HCT116 (cell line): ENCODE measurements around the gene TAF3. TPM values are rescaled to one million over a fixed set of nuclear protein-coding genes. Genes with fewer than 3 reads are reported as not detected.

Experiments
- ATAC-seq: fragments of 200-7000 bp; cut with Tn5 transposase; 2 replicates; pipeline ENCODE4 v1.9.1; 2020; ENCODE audit warnings: mild to moderate bottlenecking, moderate library complexity
- BruUV-seq: library from RNA; stranded (reverse); fragments of 400-500 nt; replicated peaks from 2 replicates; lab custom pipeline; 2021; lab: Mats Ljungman, UMichigan
- CTCF ChIA-PET: fragments of 300-600 bp; sonication (Branson Sonifier 250); formaldehyde crosslinking; loops from one replicate; lab custom pipeline; 2021; ENCODE audit warnings: antibody characterized with exemption; lab: Charles Lee
- POLR2A ChIA-PET: fragments of 300-600, 350-600 bp; sonication (Branson Sonifier 250); formaldehyde crosslinking; loops from one replicate; lab custom pipeline; 2021; ENCODE audit warnings: antibody characterized with exemption; lab: Charles Lee
- RAD21 ChIA-PET, 2 experiments: fragments of 300-600 bp; sonication (Branson Sonifier 250); formaldehyde crosslinking; loops; one replicate each; lab custom pipeline; 2023; ENCODE audit warnings: low total read pairs in 2 of 2; ENCODE audit not compliant: uncharacterized antibody in 2 of 2, unreplicated experiment in 2 of 2, low non-redundant PET in 1 of 2; lab: Charles Lee
- DNase-seq: peaks from one replicate; pipeline ENCODE4 v3.0.0-alpha.2; 2010; ENCODE audit warnings: low read depth, low spot score
- H2AFZ ChIP-seq: fragments of 200-600 bp; shearing (Covaris generic), sonication (generic); 2 replicates; pipeline ENCODE4 v1.6.1; 2017; ENCODE audit warnings: low read depth, mixed run types, mixed read lengths, antibody characterized with exemption, low read length; ENCODE audit not compliant: poor library complexity, severe bottlenecking
- H3K27ac ChIP-seq: 2 replicates; pipeline ENCODE4 v1.5.1; 2012; ENCODE audit warnings: low read depth, low read length
- H3K27me3 ChIP-seq: fragments of 200-600 bp; sonication (generic); 2 replicates; pipeline ENCODE4 v1.6.1; 2016; ENCODE audit warnings: mixed run types, low read length, mixed read lengths; ENCODE audit not compliant: insufficient read depth
- H3K36me3 ChIP-seq, 2 experiments: fragments of 200-500 bp in 1 of 2; fragments of 200-600 bp in 1 of 2; sonication (Bioruptor generic) in 1 of 2; sonication (generic) in 1 of 2; 2 replicates each; pipeline versions ENCODE4 v1.5.1 to v1.6.1; 2014 to 2016; ENCODE audit warnings: low read length in 2 of 2, inconsistent platforms in 1 of 2, mixed read lengths in 1 of 2, mixed run types in 1 of 2; ENCODE audit not compliant: insufficient read depth in 2 of 2, control insufficient read depth in 1 of 2
- H3K4me1 ChIP-seq, 2 experiments: fragments of 200-600 bp in 1 of 2; sonication (generic) in 1 of 2; 2 replicates each; pipeline versions ENCODE4 v1.5.1 to v1.6.1; 2012 to 2017; ENCODE audit warnings: low read length in 2 of 2, inconsistent platforms in 1 of 2, mild to moderate bottlenecking in 1 of 2, mixed read lengths in 1 of 2, mixed run types in 1 of 2, moderate library complexity in 1 of 2; ENCODE audit not compliant: insufficient read depth in 2 of 2, control insufficient read depth in 1 of 2
- H3K4me2 ChIP-seq: fragments of 200-600 bp; sonication (generic); 2 replicates; pipeline ENCODE4 v1.6.1; 2017; ENCODE audit warnings: mixed run types, low read length, mixed read lengths
- H3K4me3 ChIP-seq, 2 experiments: fragments of 200-600 bp in 1 of 2; sonication (generic) in 1 of 2; replicated peaks in 1 of 2; 2 replicates each; pipeline ENCODE4 v1.5.1; 2011 to 2016; ENCODE audit warnings: low read length in 2 of 2, control low read depth in 1 of 2, low read depth in 1 of 2, mild to moderate bottlenecking in 1 of 2, mixed read lengths in 1 of 2, mixed run types in 1 of 2
- H3K79me2 ChIP-seq: fragments of 200-600 bp; sonication (generic); 2 replicates; pipeline ENCODE4 v1.6.1; 2017; ENCODE audit warnings: mild to moderate bottlenecking, mixed run types, low read length, moderate library complexity, mixed read lengths; ENCODE audit not compliant: insufficient read depth
- H3K9ac ChIP-seq: fragments of 200-600 bp; sonication (generic); 2 replicates; pipeline ENCODE4 v1.6.1; 2016; ENCODE audit warnings: low read length, mixed read lengths
- H3K9me2 ChIP-seq: fragments of 200-600 bp; sonication (generic), shearing (Covaris generic); 2 replicates; pipeline ENCODE4 v1.6.1; 2017; ENCODE audit warnings: mixed run types, mild to moderate bottlenecking, moderate library complexity; ENCODE audit not compliant: insufficient read depth
- H3K9me3 ChIP-seq, 2 experiments: fragments of 200-500 bp in 1 of 2; fragments of 200-600 bp in 1 of 2; sonication (Bioruptor generic) in 1 of 2; sonication (generic) in 1 of 2; 2 replicates each; pipeline ENCODE4 v1.6.1; 2014 to 2017; ENCODE audit warnings: low read length in 2 of 2, mixed read lengths in 2 of 2, inconsistent platforms in 1 of 2, low read depth in 1 of 2, mild to moderate bottlenecking in 1 of 2, mixed run types in 1 of 2, moderate library complexity in 1 of 2; ENCODE audit not compliant: control insufficient read depth in 1 of 2, insufficient read depth in 1 of 2
- H4K20me1 ChIP-seq: fragments of 200-600 bp; sonication (generic), shearing (Covaris generic); 2 replicates; pipeline ENCODE4 v1.6.1; 2017; ENCODE audit warnings: mixed run types, mild to moderate bottlenecking, moderate library complexity; ENCODE audit not compliant: insufficient read depth
- EGR1 ChIP-seq: IDR thresholded peaks from 2 replicates; pipeline ENCODE4 v1.6.1; 2012; ENCODE audit warnings: low read depth
- EZH2phosphoT487 ChIP-seq: fragments of 200-600 bp; IDR thresholded peaks from 2 replicates; pipeline ENCODE4 v1.6.1; 2018; ENCODE audit warnings: antibody characterized with exemption, borderline replicate concordance
- JUND ChIP-seq: IDR thresholded peaks from 2 replicates; pipeline ENCODE4 v1.6.1; 2012
- POLR2A ChIP-seq: IDR thresholded peaks from 2 replicates; pipeline ENCODE4 v1.7.0; 2011; ENCODE audit warnings: borderline replicate concordance; ENCODE audit not compliant: insufficient read depth, insufficient read length; ENCODE audit errors: extremely low read depth
- SP1 ChIP-seq: IDR thresholded peaks from 2 replicates; pipeline ENCODE4 v1.6.1; 2012; ENCODE audit warnings: low read depth
- ZFX ChIP-seq: fragments of 450-650 bp; IDR thresholded peaks from 2 replicates; pipeline ENCODE4 v1.6.1; 2017
- ZNF274 ChIP-seq: fragments of 200-500 bp; sonication (Bioruptor generic); IDR thresholded peaks from 2 replicates; pipeline ENCODE4 v1.6.1; 2014; ENCODE audit warnings: mild to moderate bottlenecking, low read depth, low read length, inconsistent platforms
- intact Hi-C: fragments of 100-400 bp; cut with micrococcal nuclease; formaldehyde crosslinking; loops from 2 replicates; pipeline ENCODE4 v1.10.0; 2022
- total RNA-seq: library from RNA; stranded (reverse); gene quantifications from one replicate; pipeline ENCODE4 v1.2.1, GENCODE V29; 2021; ENCODE audit not compliant: unreplicated experiment
- TF ChIP-seq, protein P1 (sequence below): IDR thresholded peaks from 2 replicates; pipeline ENCODE4 v1.6.1; 2011; ENCODE audit warnings: mild to moderate bottlenecking, low read length, moderate library complexity; ENCODE audit not compliant: insufficient replicate concordance; ENCODE audit errors: extremely low read depth
- TF ChIP-seq, protein P2 (sequence below): IDR thresholded peaks from 2 replicates; pipeline ENCODE4 v1.6.1; 2012
- TF ChIP-seq, protein P3 (sequence below): IDR thresholded peaks from 2 replicates; pipeline ENCODE4 v1.6.1; 2012
- TF ChIP-seq, protein P4 (sequence below), 3 experiments: fragments of 200-600 bp in 1 of 3; sonication (generic) in 1 of 3; IDR thresholded peaks in 2 of 3; conservative IDR thresholded peaks in 1 of 3; 2 replicates each; pipeline ENCODE4 v1.5.1; 2012 to 2017; ENCODE audit warnings: low read depth in 2 of 3, low read length in 2 of 3, antibody characterized with exemption in 1 of 3, borderline replicate concordance in 1 of 3, control low read depth in 1 of 3, mild to moderate bottlenecking in 1 of 3, mixed read lengths in 1 of 3, mixed run types in 1 of 3, moderate library complexity in 1 of 3; ENCODE audit not compliant: insufficient read depth in 1 of 3

Gene TAF3
- total RNA-seq, 1 experiment from 2014 or later, result 8.0 TPM

DNA sequence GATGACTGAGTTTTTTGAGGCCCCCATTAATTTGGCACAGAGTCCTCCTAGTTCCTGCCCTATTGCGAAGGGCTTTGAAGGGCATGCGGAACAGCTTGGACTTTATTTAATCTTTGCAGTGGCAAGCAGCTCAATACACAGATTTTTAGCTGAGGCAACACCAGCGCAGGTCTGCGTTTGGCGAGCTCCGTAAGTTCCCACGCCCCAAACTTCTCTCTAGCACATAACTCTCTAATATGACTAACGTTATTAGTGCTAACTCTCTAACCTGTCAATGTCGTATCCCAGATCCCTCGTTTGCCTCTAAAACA lies 366 bp upstream of the TAF3 start:
- H3K9me3 ChIP-seq, result no peaks in the 10 kb centered on the region
- no peak for DNase-seq
- ChIA-PET POLR2A (interaction anchor here (1.4 to 1.8 kb wide), 2 partner anchors 9 to 30 kb away, joined by 3 to 5 read pairs; partner anchors contain the start of genes ATP5F1C and KIN), CTCF (no interaction called here), RAD21 (no interaction called here)
- H3K9me2 ChIP-seq, result no peaks in the 10 kb centered on the region
- intact Hi-C loops, result loop anchor here (2.0 to 5.0 kb wide), 2 partner anchors 29 to 1536 kb away; partner anchors contain the start of gene ATP5F1C
- H3K36me3 ChIP-seq, result no peaks in the 10 kb centered on the region
- H3K9ac ChIP-seq, result peak overlapping the region; percentile 77
- ATAC-seq, result peak; percentile 42
- H3K27ac ChIP-seq, result peak overlapping the region; percentile 35; the same call in 1 of the 2 replicates
- peaks cover 21% of the 10 kb centered on the region for H3K79me2 ChIP-seq
- TSS peak; percentile 87 for BruUV-seq
- peak overlapping the region; percentile 77 for H2AFZ ChIP-seq
- no peaks in the 10 kb centered on the region for H4K20me1 ChIP-seq
- peak overlapping the region; percentile 92 to 96 for H3K4me3 ChIP-seq
- H3K4me2 ChIP-seq, result peak overlapping the region; percentile 93
- H3K27me3 ChIP-seq, result no peaks in the 10 kb centered on the region
- peaks cover 9 to 15% of the 10 kb centered on the region in 2 experiments; a peak in 3 of 4 replicates for H3K4me1 ChIP-seq
- TF ChIP-seq EGR1, result no peak
- TF ChIP-seq POLR2A, result no peak
- TF ChIP-seq, protein P1, sequence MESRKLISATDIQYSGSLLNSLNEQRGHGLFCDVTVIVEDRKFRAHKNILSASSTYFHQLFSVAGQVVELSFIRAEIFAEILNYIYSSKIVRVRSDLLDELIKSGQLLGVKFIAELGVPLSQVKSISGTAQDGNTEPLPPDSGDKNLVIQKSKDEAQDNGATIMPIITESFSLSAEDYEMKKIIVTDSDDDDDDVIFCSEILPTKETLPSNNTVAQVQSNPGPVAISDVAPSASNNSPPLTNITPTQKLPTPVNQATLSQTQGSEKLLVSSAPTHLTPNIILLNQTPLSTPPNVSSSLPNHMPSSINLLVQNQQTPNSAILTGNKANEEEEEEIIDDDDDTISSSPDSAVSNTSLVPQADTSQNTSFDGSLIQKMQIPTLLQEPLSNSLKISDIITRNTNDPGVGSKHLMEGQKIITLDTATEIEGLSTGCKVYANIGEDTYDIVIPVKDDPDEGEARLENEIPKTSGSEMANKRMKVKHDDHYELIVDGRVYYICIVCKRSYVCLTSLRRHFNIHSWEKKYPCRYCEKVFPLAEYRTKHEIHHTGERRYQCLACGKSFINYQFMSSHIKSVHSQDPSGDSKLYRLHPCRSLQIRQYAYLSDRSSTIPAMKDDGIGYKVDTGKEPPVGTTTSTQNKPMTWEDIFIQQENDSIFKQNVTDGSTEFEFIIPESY, result no peak
- TF ChIP-seq ZFX, result no peak
- no peak for TF ChIP-seq EZH2phosphoT487
- no peak for TF ChIP-seq JUND
- TF ChIP-seq ZNF274, result no peak
- TF ChIP-seq, protein P2, sequence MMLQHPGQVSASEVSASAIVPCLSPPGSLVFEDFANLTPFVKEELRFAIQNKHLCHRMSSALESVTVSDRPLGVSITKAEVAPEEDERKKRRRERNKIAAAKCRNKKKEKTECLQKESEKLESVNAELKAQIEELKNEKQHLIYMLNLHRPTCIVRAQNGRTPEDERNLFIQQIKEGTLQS, result no peak
- TF ChIP-seq, protein P3, sequence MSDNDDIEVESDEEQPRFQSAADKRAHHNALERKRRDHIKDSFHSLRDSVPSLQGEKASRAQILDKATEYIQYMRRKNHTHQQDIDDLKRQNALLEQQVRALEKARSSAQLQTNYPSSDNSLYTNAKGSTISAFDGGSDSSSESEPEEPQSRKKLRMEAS, result no peak
- TF ChIP-seq SP1, result no peak
- TF ChIP-seq, protein P4, sequence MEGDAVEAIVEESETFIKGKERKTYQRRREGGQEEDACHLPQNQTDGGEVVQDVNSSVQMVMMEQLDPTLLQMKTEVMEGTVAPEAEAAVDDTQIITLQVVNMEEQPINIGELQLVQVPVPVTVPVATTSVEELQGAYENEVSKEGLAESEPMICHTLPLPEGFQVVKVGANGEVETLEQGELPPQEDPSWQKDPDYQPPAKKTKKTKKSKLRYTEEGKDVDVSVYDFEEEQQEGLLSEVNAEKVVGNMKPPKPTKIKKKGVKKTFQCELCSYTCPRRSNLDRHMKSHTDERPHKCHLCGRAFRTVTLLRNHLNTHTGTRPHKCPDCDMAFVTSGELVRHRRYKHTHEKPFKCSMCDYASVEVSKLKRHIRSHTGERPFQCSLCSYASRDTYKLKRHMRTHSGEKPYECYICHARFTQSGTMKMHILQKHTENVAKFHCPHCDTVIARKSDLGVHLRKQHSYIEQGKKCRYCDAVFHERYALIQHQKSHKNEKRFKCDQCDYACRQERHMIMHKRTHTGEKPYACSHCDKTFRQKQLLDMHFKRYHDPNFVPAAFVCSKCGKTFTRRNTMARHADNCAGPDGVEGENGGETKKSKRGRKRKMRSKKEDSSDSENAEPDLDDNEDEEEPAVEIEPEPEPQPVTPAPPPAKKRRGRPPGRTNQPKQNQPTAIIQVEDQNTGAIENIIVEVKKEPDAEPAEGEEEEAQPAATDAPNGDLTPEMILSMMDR (IDR thresholded peaks at IDR 0.05 in 2 of 3, conservative IDR thresholded peaks at IDR 0.05 in 1 of 3; ENCODE audit: borderline replicate concordance in 1 of 3, insufficient read depth in 1 of 3, low read depth in 2 of 3, low read length in 2 of 3), result no peak
